Activated effector memory CD4-positive, alpha-beta T cell treated with Interleukin-2 at 50 U/mL for 16 hours (primary cell): Measurements from ENCODE around the gene MACROD2.

Source experiments
- DNase-seq: peaks from one replicate; pipeline ENCODE4 v3.0.0-alpha.2; 2020

The MACROD2 gene

GRCh38 chr20:14553774-14554534 lies 558.6 kb downstream of the MACROD2 start:
- no peak for DNase-seq

- no peak for DNase-seq
Measured at GRCh38 chr20:14555676-14556075, 560.4 kb downstream of the MACROD2 start.

GRCh38 chr20:14556206-14556605 lies 560.9 kb downstream of the MACROD2 start:
- DNase-seq = no peak

- DNase-seq = no peak
Measured at GRCh38 chr20:14559612-14560011, 564.3 kb downstream of the MACROD2 start.

GRCh38 chr20:14561741-14562221 lies 566.5 kb downstream of the MACROD2 start:
- no peak for DNase-seq

GRCh38 chr20:14562981-14563380 lies 567.7 kb downstream of the MACROD2 start:
- DNase-seq = no peak

- DNase-seq = no peak
Measured at GRCh38 chr20:14566505-14566904, 571.2 kb downstream of the MACROD2 start.

GRCh38 chr20:14568225-14568624 lies 572.9 kb downstream of the MACROD2 start:
- no peak for DNase-seq

- DNase-seq = no peak
Measured at GRCh38 chr20:14568701-14569100, 573.4 kb downstream of the MACROD2 start.

- no peak for DNase-seq
Measured at GRCh38 chr20:14569641-14570040, 574.3 kb downstream of the MACROD2 start.

GRCh38 chr20:14570811-14571210 lies 575.5 kb downstream of the MACROD2 start:
- DNase-seq = no peak

GRCh38 chr20:14573676-14574075 lies 578.4 kb downstream of the MACROD2 start:
- DNase-seq = no peak

GRCh38 chr20:14576196-14576877 lies 581.0 kb downstream of the MACROD2 start:
- DNase-seq = no peak

GRCh38 chr20:14580418-14581074 lies 585.2 kb downstream of the MACROD2 start:
- DNase-seq = no peak

GRCh38 chr20:14581731-14582130 lies 586.4 kb downstream of the MACROD2 start:
- no peak for DNase-seq

- DNase-seq = no peak
Measured at GRCh38 chr20:14582855-14583254, 587.5 kb downstream of the MACROD2 start.

GRCh38 chr20:14583413-14583812 lies 588.1 kb downstream of the MACROD2 start:
- no peak for DNase-seq

GRCh38 chr20:14589383-14589782 lies 594.1 kb downstream of the MACROD2 start:
- no peak for DNase-seq

- DNase-seq = no peak
Measured at GRCh38 chr20:14595051-14595450, 599.7 kb downstream of the MACROD2 start.

- no peak for DNase-seq
Measured at GRCh38 chr20:14597206-14597715, 601.9 kb downstream of the MACROD2 start.

GRCh38 chr20:14599613-14600012 lies 604.3 kb downstream of the MACROD2 start:
- DNase-seq = no peak

- no peak for DNase-seq
Measured at GRCh38 chr20:14600527-14600926, 605.2 kb downstream of the MACROD2 start.

GRCh38 chr20:14604143-14604542 lies 608.8 kb downstream of the MACROD2 start:
- no peak for DNase-seq
